T-helper 2 cell treated with Interferon-gamma antibody and Interleukin-4, amounts not matched to agents 100 ng/mL and 5 ng/mL, for 36 hours (primary cell): Measurements from ENCODE around the gene TSHZ2. TPM values are rescaled to one million over a fixed set of nuclear protein-coding genes. Genes with fewer than 3 reads are reported as not detected.

Experiments used
- intact Hi-C: fragments of 100-400 bp; cut with micrococcal nuclease; formaldehyde crosslinking; loops from one replicate; pipeline ENCODE4 v1.15.1; 2023
- total RNA-seq: library from RNA; stranded (reverse); gene quantifications from 2 replicates; pipeline ENCODE4 v1.2.3, GENCODE V29; 2022

The TSHZ2 gene
- total RNA-seq, 1 donor from 2014 or later, result 2.5 TPM

DNA sequence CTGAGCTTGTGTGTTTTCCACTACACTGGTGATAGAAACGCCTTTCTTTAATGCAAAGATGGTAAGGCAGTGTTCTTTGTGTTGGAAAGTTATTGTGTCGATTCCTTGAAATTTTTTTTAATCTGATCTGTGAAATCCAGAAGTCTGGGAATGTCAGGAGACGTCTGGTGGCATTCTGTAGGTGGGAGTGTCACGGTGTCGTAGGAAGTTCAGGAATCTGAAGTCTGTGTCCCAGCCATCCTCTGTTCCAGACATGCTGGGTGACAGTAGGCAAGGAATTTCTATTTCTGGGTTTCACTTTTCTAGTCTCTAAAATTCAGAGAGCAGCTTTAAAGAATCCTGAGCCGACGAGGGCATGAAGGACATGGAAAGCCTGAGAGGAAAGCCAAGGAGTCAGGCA is 397.7 kb downstream of the TSHZ2 start:
- intact Hi-C loops, result no loop called here

DNA sequence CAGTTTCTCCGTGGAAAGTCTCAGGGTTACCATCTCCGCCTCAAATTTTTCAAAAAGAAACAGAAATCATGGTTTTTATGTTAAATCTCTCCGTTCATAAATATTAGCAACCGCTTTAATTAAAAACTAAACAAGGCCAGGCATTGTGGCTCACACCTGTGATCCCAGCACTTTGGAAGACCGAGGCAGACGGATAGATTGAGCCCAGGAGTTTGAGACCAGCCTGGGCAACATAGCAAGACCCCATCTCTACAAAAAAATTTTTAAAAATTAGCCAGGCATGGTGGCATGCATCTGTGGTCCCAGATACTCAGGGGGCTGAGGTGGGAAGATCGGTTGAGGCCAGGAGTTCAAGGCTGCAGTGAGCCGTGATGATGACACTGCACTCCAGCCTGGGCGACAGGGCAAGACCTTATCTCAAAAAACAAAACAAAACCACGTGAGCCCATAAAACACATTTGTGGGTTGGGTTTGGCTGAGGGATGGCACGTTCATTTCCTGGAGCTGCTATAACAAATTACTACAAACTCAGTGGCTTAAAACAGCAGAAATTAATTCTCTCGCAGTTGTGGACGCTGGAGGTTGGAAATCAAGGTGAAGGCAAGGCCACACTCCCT is 398.3 kb downstream of the TSHZ2 start:
- intact Hi-C loops, result no loop called here

DNA sequence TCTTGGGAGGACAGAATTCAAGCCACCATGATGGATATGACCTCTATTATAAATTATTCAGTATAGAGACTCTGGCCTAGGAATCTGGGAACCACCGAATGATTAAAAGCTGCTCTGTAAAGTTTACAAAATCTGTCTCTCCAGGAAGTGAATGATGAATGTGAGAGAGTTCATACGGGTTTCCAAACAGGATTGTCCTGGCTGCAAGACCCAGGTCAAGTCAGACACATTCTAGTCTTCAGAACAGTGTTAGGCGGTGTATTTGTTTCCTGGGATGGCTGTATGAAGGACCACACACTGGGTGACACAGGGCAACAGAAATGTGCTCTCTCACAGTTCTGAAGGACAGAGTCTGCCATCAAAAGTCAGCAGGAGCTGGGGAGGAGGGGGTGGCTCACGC is 399.1 kb downstream of the TSHZ2 start:
- intact Hi-C loops, result no loop called here

DNA sequence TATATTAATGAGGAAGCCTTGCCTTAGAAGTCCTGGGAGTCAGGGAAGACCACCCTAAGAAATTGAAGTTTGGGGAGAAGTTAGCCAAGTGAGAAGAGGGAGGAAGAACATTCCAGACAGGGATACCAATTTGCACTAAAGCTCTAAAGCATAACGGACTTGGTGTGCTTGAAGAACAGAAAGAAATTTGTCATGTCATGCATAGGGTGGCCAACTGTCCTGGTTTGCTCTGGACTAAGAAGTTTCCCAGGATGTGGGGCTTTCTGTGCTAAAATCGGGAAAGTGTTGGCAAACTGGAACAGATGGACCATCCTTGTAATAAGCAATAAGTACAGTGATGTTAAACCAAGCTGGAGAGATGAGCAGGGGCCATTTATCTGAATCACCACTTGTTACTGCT is 403.9 kb downstream of the TSHZ2 start:
- intact Hi-C loops, result no loop called here

DNA sequence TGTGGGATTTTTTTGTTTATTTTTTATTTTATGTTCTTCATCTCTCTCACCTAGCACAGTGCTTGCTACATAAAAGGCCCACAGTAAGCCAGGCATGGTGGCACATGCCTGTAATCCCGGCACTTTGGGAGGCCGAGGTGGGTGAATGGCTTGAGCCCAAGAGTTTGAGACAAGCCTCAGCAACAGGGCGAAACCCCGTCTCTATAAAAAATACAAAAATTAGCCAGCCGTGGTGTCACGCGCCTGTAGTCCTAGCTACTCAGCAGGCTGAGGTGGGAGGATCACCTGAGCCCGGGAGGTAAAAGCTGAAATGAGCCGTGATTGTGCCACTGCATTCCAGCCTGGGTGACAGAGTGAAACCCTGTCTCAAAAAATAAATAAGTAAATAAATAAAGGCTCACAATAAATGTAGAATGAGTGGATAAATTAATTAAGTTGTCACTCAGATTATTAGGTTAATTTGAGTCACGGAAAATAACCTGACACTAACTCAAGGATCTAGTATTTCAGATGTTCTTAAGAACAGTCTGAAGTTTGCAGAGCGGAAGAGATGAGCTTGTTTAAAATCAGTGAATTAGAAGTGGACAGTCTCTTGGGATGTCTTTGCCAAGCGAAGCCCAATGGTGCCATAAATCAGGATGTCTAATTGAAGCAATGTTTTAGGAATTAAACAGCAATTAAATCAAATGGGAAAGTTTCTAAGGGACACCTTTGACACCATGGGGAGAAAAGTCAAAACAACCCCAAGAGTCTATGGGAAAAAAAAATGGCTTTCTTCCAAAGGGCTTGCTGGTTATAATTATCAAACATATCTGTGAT is 407.1 kb downstream of the TSHZ2 start:
- intact Hi-C loops, result no loop called here

DNA sequence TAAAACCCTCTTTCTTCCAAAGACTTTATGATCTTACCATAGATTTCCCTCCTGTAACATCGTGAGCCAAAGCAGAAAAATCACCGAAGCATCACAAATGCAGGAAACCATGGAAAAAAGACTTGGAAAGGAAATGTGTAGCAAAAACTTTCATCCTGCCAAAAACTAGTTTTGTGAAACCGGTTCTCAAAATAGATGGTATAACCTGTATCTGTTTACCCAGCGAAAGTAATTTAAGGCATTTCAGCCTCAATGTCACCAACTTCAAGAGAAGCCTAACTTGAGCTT is 407.6 kb downstream of the TSHZ2 start:
- intact Hi-C loops, result no loop called here

DNA sequence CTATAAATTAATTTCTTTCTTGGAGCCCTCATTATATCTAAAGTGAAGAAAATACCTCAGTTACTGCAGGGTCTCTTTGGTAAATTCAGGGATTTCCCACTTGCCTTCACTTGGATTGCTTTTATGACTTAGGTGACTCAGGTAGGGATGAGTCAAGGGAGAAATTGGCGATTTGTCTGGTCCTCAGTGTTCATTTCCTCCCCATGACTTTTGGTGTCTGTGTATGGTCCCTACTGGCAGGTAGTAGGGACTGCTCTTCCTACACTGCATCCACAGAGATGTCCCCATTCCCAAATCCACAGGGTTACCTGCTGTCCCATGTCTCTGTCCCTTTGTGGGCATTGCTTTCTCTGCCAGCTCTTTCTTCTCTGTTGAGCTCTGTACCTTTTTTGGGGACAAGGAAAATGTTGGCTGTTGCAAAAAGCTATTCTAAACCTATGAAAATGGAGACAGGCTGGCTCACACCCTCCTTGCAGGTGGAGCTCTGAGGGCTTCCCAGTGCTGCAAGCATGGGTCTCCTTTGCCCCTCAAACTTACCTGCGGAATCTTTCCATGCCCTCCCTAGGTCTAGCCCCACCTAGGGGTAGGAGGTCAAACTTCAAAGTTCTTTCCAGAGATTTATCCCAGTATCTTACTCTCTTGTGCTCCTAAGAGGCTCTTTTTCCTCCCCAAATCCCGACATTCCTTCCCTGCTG is 409.6 kb downstream of the TSHZ2 start:
- intact Hi-C loops, result no loop called here

DNA sequence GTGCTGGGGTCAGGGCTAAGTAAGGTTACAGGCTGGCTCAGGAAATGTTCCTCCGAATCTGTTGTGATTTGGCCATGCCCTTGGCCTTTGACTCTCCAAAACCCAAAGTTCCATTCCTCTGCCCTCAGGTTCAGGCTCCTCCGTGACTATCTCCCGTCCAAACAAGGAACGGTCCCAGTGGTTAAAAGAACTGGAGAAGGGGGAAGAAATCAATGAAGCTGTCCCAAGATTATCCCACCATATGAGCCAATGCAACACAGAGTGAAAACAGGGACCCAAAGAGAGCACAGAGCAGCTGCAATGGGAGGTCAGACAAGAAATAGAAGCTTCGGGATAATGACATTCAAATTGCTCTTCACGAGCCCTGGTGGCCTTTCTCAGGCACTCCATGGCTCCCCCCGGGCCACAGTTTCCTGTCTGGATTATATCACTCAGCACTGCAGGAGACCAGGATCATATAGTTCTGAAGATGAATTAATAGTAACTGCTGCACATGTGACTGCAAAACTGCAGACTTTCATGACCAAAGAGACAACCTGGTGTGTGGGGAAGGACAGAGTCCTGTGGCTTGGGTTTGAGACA is 410.2 kb downstream of the TSHZ2 start:
- intact Hi-C loops, result no loop called here

DNA sequence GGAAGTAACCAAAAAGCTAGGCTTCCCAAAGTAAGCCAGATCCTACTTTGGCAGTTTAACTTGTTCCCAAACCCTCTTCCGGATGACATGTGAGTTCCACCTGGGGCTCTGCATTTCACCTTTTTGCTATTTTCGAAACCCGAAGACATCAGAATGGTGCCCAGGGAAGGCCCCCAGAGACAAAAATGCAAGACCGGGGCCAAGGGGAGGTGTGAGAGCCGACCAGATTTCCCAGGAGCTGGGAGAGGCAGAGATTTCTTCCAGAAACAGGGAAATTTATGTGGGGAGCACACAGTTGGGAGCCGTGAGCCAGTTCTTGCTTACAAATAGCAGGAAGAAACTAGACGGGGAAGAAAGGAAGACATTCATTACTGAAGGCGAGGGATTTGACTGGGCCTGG is 411.8 kb downstream of the TSHZ2 start:
- intact Hi-C loops, result no loop called here

DNA sequence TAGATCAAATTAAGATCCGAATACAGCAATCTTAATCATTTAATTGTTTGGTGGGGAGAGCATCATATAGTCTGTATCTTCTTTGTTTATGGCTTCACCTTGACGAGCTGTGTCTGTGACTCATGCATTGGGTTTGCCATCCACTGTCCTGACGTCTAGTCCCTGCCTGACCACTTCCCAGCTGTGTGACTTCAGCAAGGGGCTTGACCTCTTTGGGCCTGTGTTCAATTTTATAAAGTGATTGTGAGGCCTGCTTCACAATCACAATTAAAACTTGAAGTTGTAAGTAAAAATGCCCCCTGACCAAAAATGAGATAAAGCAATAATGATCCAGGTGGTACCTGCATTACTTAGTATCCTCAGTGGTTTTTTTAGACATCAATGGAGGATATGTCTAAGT is 412.2 kb downstream of the TSHZ2 start:
- intact Hi-C loops, result no loop called here

DNA sequence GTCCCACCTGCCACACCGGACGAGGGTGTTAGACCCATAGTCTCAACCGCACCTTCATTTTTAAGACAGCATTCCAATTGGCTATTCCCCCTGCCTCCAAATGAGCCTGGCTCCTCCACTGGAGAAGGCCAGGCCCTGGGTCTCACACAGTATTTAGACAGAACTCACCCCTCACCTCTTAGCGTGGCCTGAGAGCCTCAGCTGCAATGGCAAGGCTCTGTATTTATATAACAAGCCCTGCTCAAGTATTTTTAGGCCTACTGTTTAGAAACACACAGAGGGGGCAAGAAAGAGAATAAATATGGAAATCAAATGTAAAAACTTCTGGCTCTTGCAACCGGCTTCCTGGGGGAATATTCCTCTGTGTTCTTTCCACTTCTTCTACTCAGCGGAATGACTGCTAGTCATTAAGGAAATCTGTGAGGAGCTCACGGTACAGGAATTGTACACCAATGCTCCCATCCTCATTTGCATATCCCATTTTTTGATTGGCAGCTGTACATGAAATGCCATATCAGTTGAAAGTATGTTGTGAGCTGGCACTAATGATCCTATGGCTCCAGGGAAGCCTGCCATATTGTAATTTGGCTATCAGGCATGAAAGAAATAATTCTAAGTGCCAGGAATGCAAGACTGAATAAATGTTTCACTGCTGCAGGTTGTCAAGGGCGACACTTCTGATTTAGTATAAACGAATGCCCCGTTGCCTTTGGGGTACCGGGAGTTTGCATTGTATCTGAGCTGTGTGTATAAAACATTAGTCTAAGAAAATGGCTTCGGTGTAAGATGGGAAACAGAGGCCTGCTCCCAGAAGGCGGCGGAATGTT is 414.0 kb downstream of the TSHZ2 start:
- intact Hi-C loops, result no loop called here

DNA sequence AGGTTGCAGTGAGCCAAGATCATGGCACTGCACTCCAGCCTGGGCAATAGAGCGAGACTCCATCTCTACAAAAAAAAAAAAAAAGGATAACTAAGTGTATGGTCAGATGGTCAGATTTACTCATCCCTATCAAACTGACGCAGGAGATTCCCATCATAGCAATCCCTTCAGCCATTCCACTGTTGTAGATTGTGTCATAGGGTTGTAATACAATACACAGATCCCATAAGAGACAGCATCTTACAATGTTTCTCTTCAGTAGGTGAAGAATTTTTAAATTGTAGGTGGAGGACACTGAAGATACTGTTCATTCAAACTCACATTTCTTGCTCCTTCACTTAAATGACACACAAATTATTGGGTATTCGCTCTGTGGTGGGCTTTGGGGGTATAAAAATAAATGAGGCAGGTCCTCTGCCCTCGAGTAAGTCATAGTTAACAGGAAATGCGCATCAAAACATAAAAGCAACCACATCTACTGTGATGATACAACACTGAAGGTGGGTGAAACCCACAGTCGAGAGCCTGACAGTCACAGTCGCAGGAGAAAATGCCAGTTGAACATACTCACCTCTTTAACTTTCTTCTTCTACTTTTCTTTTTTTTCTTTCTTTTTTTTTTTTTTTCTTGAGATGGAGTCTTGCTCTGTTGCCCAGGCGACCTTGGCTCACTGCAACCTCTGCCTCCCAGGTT is 416.0 kb downstream of the TSHZ2 start:
- intact Hi-C loops, result no loop called here

DNA sequence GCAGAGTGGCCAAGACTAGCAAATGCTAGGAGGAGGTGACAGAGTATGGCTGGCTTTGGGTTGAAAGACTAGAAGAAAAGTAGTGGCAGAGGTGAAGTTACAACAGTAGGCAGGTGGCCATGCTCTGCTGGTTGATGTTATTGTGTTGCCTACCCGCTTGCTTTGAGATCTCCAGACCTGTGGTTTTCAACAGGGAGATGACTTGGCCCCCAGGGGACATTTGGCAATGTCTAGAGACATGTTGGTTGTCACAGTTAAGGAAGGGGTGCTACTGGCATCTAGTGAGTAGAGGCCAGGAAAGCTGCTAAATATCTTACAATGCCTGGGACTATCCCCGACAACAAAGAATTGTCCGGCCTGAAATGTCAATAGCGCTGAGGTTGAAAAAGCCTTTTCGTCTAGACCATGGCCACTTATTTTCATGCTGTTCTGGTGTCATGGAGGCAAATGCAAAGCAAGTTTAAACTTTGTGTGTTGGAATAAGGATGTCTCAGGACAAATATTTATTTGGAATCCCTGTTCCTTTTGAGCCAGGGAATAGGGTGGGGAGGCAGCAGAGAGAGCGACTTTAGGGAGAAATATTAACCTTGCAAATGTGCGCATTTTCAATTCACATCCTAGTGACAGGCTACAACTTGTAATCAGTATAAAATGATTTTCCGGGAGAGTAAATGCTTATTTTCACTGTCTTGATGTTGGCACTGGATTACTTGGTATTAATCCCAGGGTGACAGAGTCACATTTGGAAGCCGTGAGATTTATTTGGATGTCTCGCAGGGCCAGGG is 417.6 kb downstream of the TSHZ2 start:
- intact Hi-C loops, result no loop called here

DNA sequence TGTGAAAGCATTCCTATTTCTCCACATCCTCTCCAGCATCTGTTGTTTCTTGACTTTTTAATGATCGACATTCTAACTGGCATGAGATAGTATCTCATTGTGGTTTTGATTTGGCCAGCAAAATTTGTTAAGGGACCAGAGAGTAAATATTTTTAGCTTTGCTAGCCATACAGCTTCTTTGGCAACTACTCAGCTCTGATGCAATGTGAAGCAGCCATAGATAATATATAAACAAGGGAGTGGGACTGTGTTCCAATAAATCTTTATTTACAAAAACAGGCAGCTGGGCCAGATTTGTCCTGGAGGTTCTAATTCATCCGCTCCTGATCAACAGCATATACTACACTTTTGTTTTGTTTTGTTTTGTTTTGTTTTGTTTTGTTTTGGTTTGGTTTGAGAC is 418.6 kb downstream of the TSHZ2 start:
- intact Hi-C loops, result no loop called here

DNA sequence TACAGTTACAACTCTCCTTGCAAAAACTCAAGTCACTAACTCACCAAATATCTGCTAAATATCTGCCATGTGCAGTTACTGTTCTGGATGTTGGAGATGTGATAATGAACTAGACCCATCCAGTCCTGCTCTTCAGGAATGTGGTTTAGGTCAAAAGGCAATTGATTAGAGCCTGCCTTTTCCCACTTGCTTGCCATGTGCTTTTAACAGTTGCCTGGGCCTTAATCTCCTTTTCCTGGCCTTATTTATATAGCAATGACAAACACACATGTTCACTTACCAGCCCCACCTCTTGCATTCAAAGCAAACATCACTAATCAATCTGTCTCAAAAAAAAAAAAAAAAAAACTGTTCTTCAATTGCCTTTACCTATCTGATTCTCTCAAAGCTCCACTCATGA is 422.3 kb downstream of the TSHZ2 start:
- intact Hi-C loops, result no loop called here

DNA sequence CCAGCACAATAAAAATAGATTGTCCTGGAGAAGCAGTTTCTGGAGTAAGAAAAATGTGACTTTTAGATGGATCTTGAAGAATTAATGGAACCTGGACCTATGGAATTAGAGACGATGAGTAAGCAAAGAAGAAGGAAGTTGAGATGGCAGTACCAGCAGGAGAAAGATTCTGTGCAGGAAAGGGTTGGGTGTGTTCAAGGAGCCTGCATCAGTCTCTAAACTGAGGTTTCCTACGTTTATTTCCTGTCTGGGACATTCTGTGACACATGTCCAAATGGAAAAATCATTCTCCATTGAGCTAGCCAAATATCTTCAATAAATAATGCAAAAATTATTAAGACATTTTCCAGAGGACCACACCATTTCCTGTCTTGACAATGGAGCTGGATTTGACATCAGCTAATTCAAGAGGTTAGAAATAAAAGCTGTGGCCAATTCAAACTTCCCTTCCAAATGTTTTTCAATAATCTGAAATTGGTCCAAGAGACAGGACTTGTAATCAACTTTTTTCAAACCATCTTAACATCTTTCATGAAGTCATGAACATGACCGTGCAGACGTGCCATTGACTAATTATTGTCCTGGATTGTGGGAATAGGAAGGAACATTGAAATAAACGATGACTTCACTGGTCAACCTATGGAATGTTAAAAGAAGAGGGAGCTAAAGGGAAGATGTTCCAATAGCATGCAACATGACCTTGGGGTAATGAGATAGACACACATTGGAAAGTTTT is 423.2 kb downstream of the TSHZ2 start:
- intact Hi-C loops, result no loop called here

DNA sequence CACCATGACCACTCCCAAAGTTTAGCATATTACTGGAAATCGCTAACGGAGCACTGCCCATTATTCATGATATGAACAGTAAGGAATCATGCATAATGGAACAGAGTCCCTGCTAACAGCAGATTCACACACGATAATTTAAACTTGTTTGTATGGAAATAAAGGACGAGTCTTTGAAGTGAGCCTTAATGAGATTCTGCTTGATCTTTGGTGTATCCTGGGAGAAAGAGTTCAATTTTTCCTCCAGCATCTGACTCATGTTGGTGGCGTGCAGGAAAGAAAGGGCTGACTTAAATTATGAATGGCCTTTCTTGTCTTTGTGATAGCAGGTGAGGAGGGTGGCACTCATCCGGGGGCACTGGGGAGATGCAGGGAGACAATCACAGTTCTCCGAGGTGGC is 426.9 kb downstream of the TSHZ2 start:
- intact Hi-C loops, result no loop called here

DNA sequence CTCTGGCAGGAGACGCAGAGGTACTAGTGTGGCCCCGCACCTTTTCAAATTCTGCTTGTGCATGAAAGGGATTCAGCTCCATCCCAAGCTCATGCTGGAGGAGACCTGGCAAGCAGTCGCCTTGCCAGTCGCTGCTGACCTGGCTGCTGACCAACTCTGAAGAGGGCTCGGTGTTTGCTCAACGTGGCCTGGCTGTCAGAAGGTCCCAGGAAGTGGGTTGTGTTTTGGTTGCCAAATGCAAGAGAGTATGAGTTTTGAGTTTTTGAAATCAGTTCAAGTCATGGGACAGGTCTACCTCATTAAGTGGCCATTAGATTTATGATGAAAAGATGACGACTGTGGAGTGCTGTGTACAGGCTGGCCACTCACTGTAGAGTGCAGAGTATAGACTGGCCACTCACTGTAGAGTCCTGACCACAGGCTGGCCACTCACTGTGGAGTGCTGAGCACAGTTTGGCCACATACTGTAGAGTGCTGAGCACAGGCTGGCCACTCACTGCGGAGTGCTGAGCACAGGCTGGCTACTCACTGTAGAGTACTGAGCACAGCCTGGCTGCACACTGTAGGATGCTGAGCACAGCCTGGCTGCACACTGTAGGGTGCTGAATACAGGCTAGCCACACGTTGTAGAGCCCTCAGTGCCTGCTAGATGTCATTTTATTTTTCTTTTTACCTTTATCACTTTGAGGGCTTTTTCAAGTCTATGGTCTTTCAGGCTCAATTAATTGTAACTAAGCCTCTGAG is 427.6 kb downstream of the TSHZ2 start:
- intact Hi-C loops, result no loop called here
